ENCODE data around the gene SRPX.

DNA sequence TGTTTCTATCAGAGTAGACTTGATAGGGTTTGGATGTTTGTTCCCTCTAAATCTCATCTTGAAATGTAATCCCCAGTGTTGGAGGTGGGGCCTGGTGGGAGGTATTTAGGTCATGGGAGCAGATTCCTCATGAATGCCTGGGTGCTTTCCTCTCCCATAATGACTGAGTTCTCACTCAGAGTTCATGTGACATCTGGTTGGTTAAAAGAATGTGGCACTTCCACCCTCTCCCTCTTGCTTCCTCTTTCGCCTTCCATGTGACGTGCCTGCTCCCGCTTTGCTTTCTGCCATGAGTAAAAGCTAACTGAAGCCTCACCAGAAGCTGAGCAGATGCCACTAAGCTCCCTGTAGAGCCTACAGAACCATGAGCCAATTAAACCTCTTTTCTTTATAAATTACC lies 47.3 kb upstream of the SRPX start:
- TF ChIP-seq, protein P1, sequence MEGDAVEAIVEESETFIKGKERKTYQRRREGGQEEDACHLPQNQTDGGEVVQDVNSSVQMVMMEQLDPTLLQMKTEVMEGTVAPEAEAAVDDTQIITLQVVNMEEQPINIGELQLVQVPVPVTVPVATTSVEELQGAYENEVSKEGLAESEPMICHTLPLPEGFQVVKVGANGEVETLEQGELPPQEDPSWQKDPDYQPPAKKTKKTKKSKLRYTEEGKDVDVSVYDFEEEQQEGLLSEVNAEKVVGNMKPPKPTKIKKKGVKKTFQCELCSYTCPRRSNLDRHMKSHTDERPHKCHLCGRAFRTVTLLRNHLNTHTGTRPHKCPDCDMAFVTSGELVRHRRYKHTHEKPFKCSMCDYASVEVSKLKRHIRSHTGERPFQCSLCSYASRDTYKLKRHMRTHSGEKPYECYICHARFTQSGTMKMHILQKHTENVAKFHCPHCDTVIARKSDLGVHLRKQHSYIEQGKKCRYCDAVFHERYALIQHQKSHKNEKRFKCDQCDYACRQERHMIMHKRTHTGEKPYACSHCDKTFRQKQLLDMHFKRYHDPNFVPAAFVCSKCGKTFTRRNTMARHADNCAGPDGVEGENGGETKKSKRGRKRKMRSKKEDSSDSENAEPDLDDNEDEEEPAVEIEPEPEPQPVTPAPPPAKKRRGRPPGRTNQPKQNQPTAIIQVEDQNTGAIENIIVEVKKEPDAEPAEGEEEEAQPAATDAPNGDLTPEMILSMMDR (IDR thresholded peaks at IDR 0.05), result no peak
- TF ChIP-seq POLR2A (IDR thresholded peaks at IDR 0.05), result no peak

All from Peyer's patch (tissue), 4 donors.